Muscle layer of duodenum (tissue), 2 donors: ENCODE measurements around the gene HP1BP3.

Experiments used
- H3K27ac ChIP-seq: one replicate; pipeline ENCODE4 v1.7.0; 2013; ENCODE audit warnings: mild to moderate bottlenecking, low read length
- H3K27me3 ChIP-seq: one replicate; pipeline ENCODE4 v1.7.0; 2013; ENCODE audit warnings: low read depth, mild to moderate bottlenecking, control low read depth, low read length
- H3K36me3 ChIP-seq, 2 donors: one replicate each; pipeline ENCODE4 v1.7.0; 2013; ENCODE audit warnings: low read length in 2 of 2, control low read depth in 1 of 2, mild to moderate bottlenecking in 1 of 2; ENCODE audit not compliant: insufficient read depth in 2 of 2, control insufficient read depth in 1 of 2
- H3K4me1 ChIP-seq, 2 donors: one replicate each; pipeline ENCODE4 v1.7.0; 2013; ENCODE audit warnings: low read length in 2 of 2, mild to moderate bottlenecking in 2 of 2, control low read depth in 1 of 2, moderate library complexity in 1 of 2; ENCODE audit not compliant: insufficient read depth in 2 of 2, control insufficient read depth in 1 of 2
- H3K4me3 ChIP-seq, 2 donors: one replicate each; pipeline ENCODE4 v1.7.0; 2013; ENCODE audit warnings: low read length in 2 of 2, low read depth in 1 of 2, mild to moderate bottlenecking in 1 of 2
- H3K9me3 ChIP-seq, 2 donors: one replicate each; pipeline ENCODE4 v1.7.0; 2013; ENCODE audit warnings: low read length in 2 of 2, control low read depth in 1 of 2, mild to moderate bottlenecking in 1 of 2; ENCODE audit not compliant: control insufficient read depth in 1 of 2
- donor health status: healthy.

Gene HP1BP3

DNA sequence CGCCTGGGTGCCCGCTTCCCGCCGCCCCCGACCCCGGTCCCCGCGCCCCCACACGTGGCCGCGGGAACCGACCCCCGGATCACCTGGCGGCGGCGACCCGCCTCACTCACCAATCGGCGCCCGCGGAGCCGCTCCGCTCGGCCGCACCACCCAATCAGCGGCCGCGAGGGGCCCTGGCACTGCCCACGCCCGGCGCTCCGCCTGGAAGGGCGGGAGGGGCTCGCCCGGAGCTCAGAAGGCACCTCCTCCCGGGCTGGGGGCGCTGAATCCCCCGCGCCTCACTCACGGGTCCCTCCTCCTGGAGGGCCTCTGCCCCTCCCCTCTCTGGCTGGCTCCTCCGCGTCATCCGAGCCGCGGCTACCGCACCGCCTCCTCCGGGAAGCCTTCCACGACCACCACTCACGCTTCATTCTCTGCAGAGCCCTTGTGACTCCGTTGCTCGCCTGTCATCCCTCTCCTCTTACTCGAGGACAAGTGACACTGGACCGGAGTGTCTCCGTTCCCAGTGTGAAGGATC is 55.0 kb downstream of the HP1BP3 start:
- no peak overlapping the region for H3K27ac ChIP-seq
- peaks cover 3 to 21% of the 10 kb centered on the region in 2 donors for H3K4me1 ChIP-seq
- H3K4me3 ChIP-seq = peak overlapping the region; percentile 79 to 80
- H3K27me3 ChIP-seq = peaks cover 24% of the 10 kb centered on the region
- H3K36me3 ChIP-seq = no peaks in the 10 kb centered on the region
- no peaks in the 10 kb centered on the region for H3K9me3 ChIP-seq

DNA sequence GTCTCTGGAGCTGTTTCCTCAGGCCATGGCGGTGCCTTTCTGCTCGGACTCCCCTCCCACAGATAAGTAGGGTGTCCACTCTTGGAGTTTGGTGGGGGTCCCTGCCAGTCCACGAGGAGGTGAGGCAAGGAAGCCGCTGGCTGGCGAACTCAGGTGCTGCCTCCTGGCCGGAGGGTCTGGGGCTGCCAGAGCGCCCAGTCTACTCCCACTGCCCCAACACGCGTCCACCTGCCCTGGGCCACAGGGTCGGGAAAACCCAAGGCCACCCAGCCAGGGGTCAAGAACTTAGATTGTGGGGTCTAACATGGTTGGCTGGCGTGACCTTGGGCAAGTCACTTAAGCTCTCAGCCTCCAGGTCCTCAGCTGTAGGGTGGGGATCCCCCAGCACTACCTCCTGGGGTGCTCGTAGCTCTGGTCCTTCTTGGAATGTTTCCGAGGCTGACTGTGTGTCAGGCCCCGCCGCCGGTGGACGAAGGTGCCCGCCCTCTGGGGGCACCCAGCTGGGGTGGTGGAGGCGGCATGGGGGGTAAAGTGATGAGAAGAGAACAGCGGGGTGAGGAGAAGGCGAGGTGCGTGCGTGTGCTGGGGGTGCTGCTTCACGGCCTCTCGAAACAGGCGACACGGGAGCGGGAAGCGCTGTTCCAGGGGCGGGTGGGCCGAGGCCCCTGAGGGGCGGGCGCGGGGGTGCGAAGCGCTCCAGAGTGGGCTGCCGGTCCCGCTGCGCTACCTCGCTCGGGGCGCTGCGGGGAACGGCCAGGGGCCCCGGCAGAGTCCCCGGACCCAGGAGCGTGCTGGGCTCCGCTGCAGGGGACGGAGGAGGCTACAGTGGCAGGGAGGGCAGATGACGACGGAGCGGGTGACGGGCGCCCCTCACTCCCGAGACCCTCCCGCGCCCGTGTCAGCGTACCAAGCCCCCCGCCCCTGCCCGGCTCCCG is 55.8 kb downstream of the HP1BP3 start:
- no peak overlapping the region for H3K27ac ChIP-seq
- H3K4me1 ChIP-seq = peaks cover 3 to 21% of the 10 kb centered on the region in 2 donors
- H3K27me3 ChIP-seq = peaks cover 24% of the 10 kb centered on the region
- no peaks in the 10 kb centered on the region for H3K9me3 ChIP-seq
- H3K36me3 ChIP-seq = no peaks in the 10 kb centered on the region
- peak overlapping the region in 1 of 2 donors; percentile 80 for H3K4me3 ChIP-seq

DNA sequence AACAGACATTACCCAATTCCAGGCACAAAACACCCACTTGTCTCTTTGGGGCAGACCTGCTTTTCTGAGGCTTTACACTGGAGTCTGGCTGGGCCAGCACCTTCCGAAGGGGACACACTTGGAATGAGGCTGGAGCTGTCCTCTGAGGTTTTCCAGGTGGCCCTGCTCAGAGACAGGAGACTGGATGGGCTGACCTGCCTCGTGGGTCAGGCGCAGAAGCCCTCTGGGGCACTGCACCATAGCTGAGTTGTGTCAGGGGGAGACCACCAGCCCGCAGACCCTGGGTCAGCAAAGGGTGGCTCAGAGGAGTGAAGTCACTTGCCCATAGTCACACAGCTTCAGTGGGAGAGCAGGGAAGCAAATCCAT is 56.4 kb downstream of the HP1BP3 start:
- no peaks in the 10 kb centered on the region for H3K36me3 ChIP-seq
- H3K27ac ChIP-seq = no peak overlapping the region
- peaks cover 24% of the 10 kb centered on the region for H3K27me3 ChIP-seq
- peaks cover 3 to 21% of the 10 kb centered on the region in 2 donors for H3K4me1 ChIP-seq
- no peak overlapping the region for H3K4me3 ChIP-seq
- H3K9me3 ChIP-seq = no peaks in the 10 kb centered on the region

DNA sequence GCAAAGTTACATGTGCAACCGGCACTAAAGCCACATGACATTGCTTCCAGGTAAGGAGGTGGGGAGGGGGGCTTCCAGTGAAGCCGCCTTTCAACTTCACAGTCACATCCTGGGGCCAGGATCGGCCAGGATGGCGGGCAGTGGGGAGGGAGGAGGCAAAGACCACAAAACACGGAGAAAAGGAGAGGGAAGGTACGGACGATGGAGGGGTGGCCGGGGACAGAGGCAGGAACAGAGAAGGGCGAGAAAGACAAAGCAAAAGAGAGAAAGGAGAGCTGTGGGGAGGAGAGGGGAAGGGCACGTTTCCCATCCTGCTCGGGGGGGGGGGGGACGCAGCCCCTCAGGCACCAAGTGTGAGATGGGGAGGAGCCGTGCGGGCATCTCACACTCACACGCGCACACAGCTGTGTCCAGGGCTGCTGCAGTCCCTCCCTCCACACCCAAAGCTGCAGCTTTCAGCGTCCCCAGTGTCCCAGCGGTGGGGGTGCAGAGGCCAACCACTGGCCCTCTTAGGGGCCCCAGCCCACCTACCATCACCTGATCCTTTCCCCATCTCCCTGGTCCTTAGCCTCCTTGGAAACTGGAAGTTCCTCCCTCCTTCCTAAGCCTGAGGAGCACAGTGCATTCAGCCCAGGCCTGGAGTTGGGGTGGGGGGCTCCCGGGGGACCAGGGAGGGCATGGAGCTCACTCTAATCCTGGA is 57.0 kb downstream of the HP1BP3 start:
- Histone ChIP-seq H3K4me1 (peaks cover 3 to 21% of the 10 kb centered on the region in 2 donors), H3K4me3 (no peak overlapping the region), H3K27ac (no peak overlapping the region), H3K9me3 (no peaks in the 10 kb centered on the region), H3K36me3 (no peaks in the 10 kb centered on the region), H3K27me3 (peaks cover 24% of the 10 kb centered on the region)

DNA sequence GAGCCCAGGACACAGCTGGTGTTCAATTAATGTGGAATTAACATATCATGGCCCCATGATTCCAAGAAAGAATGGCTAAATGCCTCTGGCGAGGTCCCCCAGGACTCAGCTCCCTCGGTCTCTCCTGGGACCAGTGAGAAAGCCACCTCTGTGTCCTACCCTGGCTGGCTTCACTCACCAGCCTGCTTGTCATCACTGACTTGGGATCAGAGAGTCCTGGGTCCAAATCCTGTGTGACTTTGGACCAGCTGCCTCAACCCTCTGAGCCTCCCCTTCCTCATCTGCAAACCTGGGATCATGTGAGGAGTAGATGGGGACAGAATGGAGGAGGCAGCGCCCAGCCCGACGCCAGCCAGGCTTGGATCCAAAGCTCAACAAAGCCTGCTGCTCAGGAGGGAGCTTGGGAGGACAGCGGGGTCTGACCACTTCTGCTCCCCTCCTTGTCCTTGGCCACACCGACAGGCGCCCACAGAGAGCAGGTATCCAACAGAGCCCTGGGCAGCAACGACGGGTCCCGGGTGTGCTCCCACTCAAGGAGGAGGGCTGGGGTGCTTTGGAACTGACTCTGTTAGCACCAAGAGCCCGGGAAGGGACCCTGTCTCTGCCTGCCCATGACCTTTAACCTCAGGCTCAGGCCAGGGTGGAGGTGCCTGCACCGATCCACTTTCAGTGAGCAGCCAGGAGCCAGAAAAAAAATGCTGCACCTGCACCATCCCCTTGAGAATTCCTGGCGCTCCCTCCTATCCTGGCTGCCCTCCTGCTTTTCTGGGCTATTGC is 57.8 kb downstream of the HP1BP3 start:
- no peaks in the 10 kb centered on the region for H3K9me3 ChIP-seq
- H3K4me1 ChIP-seq = peaks cover 3 to 21% of the 10 kb centered on the region in 2 donors
- no peaks in the 10 kb centered on the region for H3K36me3 ChIP-seq
- no peak overlapping the region for H3K27ac ChIP-seq
- H3K27me3 ChIP-seq = peaks cover 24% of the 10 kb centered on the region
- no peak overlapping the region for H3K4me3 ChIP-seq

DNA sequence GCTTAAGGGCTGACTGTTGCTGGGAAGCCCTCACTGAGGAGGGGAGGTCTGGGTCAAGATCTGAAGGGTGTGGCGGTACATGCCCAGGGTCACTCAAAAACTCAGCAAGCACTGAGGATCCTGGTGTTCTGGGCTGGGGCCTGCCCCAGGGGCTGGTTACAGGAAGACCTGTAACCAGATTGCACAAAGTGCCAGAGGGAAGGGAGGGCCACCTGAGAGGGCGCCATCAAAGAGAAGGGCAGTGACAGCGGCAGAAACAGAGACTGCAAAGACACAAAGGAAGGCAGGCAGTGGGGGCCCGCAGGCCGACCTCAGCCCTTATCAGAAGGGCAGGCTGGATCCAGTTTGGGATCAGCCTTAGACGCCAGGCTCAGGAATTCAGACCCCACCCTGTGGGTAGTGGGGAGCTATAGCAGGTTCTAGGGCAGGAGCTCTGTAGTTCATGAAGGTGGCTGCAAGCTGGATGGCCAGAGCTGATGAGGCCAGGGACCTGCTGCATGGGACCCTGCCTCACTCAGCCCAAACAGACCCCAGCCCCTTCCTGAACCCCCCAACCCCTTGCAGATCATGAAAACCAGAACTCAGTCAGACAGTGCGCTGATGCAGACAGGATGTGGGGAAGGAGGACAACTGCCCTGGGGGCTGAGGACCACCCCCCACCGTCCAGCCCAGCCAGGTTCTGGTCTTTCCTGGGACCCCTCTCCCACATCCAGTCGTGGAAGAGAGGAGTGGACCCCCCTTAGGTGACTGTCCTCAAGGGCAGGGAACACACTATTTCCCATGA is 58.5 kb downstream of the HP1BP3 start:
- H3K9me3 ChIP-seq = no peaks in the 10 kb centered on the region
- peaks cover 3 to 21% of the 10 kb centered on the region in 2 donors for H3K4me1 ChIP-seq
- no peak overlapping the region for H3K4me3 ChIP-seq
- no peak overlapping the region for H3K27ac ChIP-seq
- H3K36me3 ChIP-seq = no peaks in the 10 kb centered on the region
- H3K27me3 ChIP-seq = peaks cover 24% of the 10 kb centered on the region

DNA sequence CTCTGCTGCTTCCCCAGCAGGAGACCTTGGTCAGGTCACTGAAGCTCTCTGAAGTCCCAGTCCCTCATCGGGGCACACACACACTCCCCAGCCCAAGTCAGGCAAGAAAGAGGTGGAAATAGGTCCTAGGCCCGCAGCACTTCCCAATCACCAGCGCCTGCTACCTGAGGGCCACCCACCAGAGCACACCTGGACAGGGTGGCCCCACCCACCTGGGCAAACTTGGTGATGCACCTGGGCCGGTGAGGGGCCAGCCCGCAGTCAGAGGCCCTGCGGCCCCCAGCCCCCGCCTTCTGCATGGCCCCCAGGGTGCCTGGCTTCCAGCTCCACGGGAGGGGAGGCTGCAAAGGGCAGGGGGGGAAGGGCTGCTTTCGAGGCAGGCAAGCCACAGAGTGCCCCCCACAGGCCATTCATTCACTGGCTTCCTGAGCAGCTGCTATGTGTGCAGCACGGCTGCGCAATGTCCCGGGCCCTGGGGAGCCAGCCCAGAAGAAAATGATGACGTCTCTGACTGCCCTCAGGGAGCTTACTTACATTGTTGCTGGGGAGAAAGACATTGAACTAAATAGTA is 59.3 kb downstream of the HP1BP3 start:
- Histone ChIP-seq H3K4me3 (no peak overlapping the region), H3K27me3 (peaks cover 24% of the 10 kb centered on the region), H3K36me3 (no peaks in the 10 kb centered on the region), H3K27ac (no peak overlapping the region), H3K9me3 (no peaks in the 10 kb centered on the region), H3K4me1 (peaks cover 0 to 16% of the 10 kb centered on the region in 2 donors)

DNA sequence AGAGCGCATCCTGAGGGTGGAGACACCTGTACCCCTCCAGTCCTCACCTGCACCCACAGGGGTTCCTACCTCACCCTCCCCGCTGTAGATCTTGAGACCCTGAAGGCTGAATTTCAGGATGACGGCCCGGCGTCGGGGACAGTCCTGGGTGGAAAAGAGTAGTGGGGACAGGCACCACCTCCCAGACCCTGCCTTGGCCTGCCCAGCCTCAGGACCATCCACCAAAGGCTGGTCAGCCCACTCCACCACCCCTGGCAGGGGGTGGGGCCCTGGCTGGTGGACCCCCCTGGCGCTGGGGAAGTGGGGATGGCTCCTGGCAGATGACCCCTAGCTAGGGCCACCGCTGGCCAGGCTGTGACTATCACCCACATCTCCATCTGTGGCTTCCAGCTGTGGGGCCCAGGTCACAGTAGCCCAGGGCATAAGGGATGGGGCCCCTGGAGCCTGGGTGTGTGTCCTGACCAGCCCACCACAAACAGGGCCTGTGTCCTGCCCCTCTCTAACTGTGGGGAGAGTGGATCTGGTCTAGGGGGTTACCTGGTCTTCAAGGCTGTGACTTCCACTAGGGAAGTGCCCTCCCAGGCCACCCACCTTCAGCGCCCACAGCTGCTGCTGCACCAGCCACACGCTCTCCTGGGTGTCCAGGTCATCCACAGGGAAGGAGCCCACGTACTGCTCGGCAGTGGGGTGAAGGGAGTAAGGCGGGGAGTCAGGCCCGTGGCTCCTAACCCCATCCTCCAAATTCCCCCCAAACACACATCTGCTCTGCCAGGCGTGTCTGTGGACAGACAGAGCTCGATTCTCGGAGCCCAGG is 60.0 kb downstream of the HP1BP3 start:
- Histone ChIP-seq H3K4me1 (peaks cover 0 to 9% of the 10 kb centered on the region in 2 donors), H3K36me3 (no peaks in the 10 kb centered on the region), H3K4me3 (no peak overlapping the region), H3K9me3 (no peaks in the 10 kb centered on the region), H3K27ac (no peak overlapping the region), H3K27me3 (peaks cover 19% of the 10 kb centered on the region)

DNA sequence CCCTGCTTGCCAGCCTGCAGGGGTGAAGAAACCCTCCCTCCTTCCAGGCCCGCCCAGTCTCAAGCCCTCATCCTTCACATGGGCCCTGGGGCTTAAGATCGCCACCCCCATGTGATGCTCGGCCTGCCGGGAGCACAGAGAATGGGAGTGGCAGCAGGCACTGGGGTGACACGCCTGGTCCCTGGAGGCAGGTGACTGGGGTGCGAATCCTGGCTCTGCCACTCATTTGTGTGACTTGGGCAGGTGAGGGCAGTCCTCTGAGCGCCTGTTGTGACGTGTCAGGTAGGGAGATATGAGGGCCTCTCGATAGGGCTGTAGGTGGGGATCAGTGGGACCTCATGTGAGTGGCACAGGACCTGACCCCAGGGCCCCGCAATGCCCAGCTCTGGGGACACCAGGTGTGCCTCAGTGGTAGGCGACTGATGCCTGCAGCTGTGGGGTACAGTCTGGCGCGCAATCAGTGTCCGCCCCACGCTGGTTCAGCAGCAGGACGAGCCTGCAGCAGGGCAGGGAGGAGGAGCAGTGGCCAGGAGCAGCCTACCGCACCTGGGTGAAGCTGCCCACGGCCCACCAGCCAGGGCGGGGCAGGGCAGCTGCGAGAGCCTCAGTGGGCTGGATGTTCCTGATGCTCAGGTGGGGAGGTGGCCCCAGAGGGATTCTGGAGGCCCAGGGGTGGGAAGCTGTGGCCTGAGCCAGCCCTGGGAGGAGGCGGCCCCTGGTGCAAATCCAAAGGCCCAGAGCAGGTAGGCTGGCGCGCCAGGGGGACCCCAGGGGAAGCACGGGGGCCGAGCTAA is 60.8 kb downstream of the HP1BP3 start:
- no peaks in the 10 kb centered on the region for H3K36me3 ChIP-seq
- H3K27me3 ChIP-seq = peaks cover 17% of the 10 kb centered on the region
- no peaks in the 10 kb centered on the region for H3K9me3 ChIP-seq
- no peak overlapping the region for H3K4me3 ChIP-seq
- H3K4me1 ChIP-seq = peaks cover 0 to 4% of the 10 kb centered on the region in 2 donors
- H3K27ac ChIP-seq = no peak overlapping the region
